Measurements from ENCODE around the gene RASSF8. TPM values are rescaled to one million over a fixed set of nuclear protein-coding genes. Genes with fewer than 3 reads are reported as not detected.

Gene RASSF8
- total and polyA plus RNA-seq, 2 donors (not counting 3 experiments of a cell fraction or from before 2014, with no cell fraction given) = 11.1 to 59.3 TPM

DNA sequence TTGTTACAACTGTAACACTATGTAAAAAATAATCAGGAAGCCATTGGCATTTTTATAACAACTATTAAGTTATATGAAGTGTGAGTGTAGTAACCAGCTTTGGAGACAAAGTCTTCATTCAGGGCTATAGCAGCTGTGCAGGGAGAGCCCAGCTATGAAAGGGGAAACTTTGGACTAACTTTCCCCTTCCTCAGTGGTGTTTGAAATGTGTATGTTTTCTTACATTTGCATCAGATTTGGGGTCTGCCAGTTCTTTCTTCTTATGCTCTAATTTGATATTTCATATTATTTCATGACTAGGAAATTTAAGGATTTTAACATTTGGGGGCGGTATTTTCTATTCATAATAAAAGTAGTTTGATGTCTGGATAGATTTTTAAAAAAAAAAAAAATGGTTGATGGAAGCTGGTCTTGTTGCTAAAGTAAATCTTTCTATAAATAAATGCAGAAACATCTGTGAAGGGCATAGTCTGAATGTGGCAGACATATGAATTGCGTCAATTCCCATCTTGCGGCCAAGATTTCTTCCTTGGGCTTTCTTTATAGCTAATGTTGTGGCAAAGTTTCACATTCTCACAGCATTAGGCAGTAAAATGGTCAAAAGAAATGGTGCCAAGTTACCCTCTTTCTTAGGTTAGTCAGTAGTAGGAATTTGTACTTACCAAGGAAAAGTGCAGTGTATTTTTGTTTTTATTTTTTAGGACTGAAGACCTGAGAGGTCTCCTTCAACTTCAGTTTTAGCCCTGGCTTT lies 35.6 kb downstream of the RASSF8 start:
- CTCF ChIA-PET = interaction anchor here (1.0 to 1.2 kb wide), 4 partner anchors 12 to 35 kb away, joined by 3 to 4 read pairs (median 4); no protein-coding TSS in a partner anchor
- H3K36me3 ChIP-seq (ENCODE audit: control insufficient read depth in 2 of 2, extremely low read depth in 1 of 2, insufficient read depth in 2 of 2, low read length in 2 of 2) = no peaks in the 10 kb centered on the region

DNA sequence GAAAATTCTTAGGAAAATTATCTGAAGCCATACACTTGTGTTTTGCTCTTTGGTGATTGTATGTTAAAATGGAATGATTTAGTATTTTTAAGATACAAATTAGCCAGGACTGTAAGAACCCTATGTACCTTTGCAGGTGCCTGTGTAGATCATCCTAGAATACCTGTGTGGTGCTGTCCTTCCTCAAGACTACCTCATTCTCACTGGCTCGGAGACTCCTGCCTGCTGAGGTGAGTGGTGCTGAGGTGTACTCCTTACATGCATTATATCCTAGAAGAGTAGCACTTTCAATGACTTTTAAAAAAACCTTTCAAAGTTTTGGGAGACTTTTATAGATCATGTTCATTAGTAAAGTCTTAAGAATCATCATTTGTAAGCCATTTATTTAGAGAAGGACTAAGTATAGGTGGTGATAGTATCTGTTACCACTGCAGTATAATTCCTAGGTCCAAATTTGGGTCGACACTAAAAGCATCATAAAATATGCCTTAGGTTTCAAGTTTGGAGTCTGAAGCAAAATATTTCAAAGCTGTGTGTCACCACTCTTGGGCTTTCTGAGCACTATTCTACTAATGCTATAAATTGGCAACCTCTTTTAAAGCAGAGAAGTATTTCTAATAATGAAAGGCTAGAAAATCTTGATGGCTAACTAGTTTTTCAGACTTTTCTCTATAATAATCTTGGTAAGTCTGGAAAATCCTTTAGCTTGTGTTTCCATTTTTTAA lies 36.6 kb downstream of the RASSF8 start:
- Histone ChIP-seq H3K27me3 (ENCODE audit: control insufficient read depth in 2 of 2, insufficient read depth in 2 of 2, low read length in 2 of 2) (no peaks in the 10 kb centered on the region), H3K4me3 (replicated peaks in 1 of 3; ENCODE audit: insufficient read depth in 1 of 3, low read depth in 1 of 3, low read length in 3 of 3) (no peak overlapping the region), H3K9me1 (replicated peaks; ENCODE audit: control insufficient read depth, extremely low read depth, insufficient read depth, low read length) (no peaks in the 10 kb centered on the region), H3K9ac (replicated peaks; ENCODE audit: extremely low read depth, insufficient read depth, low read length) (no peak overlapping the region), H4K20me1 (replicated peaks; ENCODE audit: control insufficient read depth, extremely low read depth, insufficient read depth, low read length) (no peaks in the 10 kb centered on the region), H3K79me2 (ENCODE audit: control insufficient read depth, insufficient read depth, low read length) (peaks cover 86% of the 10 kb centered on the region), H3K36me3 (ENCODE audit: control insufficient read depth in 2 of 2, extremely low read depth in 1 of 2, insufficient read depth in 2 of 2, low read length in 2 of 2) (no peaks in the 10 kb centered on the region), H3K27ac (ENCODE audit: insufficient read depth, low read depth, low read length) (no peak overlapping the region), H2AFZ (ENCODE audit: low read depth, low read length) (no peak overlapping the region), H3K4me2 (ENCODE audit: insufficient read depth, low read length) (no peak overlapping the region), H3K9me3 (replicated peaks; ENCODE audit: control insufficient read depth, insufficient read depth, low read length) (no peaks in the 10 kb centered on the region), H3K4me1 (ENCODE audit: control insufficient read depth, extremely low read depth, insufficient read depth, low read length) (peaks cover 31% of the 10 kb centered on the region)
- TF ChIP-seq, protein P1, sequence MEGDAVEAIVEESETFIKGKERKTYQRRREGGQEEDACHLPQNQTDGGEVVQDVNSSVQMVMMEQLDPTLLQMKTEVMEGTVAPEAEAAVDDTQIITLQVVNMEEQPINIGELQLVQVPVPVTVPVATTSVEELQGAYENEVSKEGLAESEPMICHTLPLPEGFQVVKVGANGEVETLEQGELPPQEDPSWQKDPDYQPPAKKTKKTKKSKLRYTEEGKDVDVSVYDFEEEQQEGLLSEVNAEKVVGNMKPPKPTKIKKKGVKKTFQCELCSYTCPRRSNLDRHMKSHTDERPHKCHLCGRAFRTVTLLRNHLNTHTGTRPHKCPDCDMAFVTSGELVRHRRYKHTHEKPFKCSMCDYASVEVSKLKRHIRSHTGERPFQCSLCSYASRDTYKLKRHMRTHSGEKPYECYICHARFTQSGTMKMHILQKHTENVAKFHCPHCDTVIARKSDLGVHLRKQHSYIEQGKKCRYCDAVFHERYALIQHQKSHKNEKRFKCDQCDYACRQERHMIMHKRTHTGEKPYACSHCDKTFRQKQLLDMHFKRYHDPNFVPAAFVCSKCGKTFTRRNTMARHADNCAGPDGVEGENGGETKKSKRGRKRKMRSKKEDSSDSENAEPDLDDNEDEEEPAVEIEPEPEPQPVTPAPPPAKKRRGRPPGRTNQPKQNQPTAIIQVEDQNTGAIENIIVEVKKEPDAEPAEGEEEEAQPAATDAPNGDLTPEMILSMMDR (IDR thresholded peaks at IDR 0.05; ENCODE audit: extremely low read depth in 1 of 2, insufficient read depth in 1 of 2, low read depth in 1 of 2, low read length in 2 of 2) = no peak
- TF ChIP-seq POLR2A (IDR thresholded peaks at IDR 0.05; ENCODE audit: low read depth, low read length) (no peak), POLR2AphosphoS5 (IDR thresholded peaks at IDR 0.05; ENCODE audit: insufficient read depth, low read depth, low read length) (no peak), JUN (IDR thresholded peaks at IDR 0.05; ENCODE audit: borderline replicate concordance, insufficient read depth, insufficient read length, low read depth) (no peak), EZH2 (IDR thresholded peaks at IDR 0.05; ENCODE audit: borderline replicate concordance, low read depth, low read length, severe bottlenecking) (no peak), MYC (IDR thresholded peaks at IDR 0.05; ENCODE audit: low read depth, low read length) (no peak), FOS (IDR thresholded peaks at IDR 0.05; ENCODE audit: borderline replicate concordance, insufficient read depth, low read length) (no peak), GATA2 (IDR thresholded peaks at IDR 0.05; ENCODE audit: insufficient read depth, insufficient read length, low read depth, low read length) (no peak)
- TF ChIP-seq, protein P2, sequence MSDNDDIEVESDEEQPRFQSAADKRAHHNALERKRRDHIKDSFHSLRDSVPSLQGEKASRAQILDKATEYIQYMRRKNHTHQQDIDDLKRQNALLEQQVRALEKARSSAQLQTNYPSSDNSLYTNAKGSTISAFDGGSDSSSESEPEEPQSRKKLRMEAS (IDR thresholded peaks at IDR 0.05; ENCODE audit: insufficient read depth, insufficient read length) = no peak
- dilution Hi-C loops (cut with MboI; ENCODE audit: extremely low pct_ligation_motif_present, low sequenced_read_pairs) = no loop called here
- POLR2A ChIA-PET = no interaction called here
- CTCF ChIA-PET = interaction anchor here (1.0 to 1.5 kb wide), 2 partner anchors 16 to 33 kb away, joined by 3 read pairs; no protein-coding TSS in a partner anchor
- BruUV-seq (replicated peaks) = no TSS peak
- DNase-seq (ENCODE audit: low read depth, low spot score) (no peak), FAIRE-seq (no peak)
- intact Hi-C loops (cut with micrococcal nuclease) = no loop called here

More for the DNA sequence above, 35.6 kb downstream of the RASSF8 start:
- no peak overlapping the region for H3K9ac ChIP-seq (replicated peaks; ENCODE audit: extremely low read depth, insufficient read depth, low read length)
- H3K9me3 ChIP-seq (replicated peaks; ENCODE audit: control insufficient read depth, insufficient read depth, low read length) = no peaks in the 10 kb centered on the region
- no peaks in the 10 kb centered on the region for H3K9me1 ChIP-seq (replicated peaks; ENCODE audit: control insufficient read depth, extremely low read depth, insufficient read depth, low read length)
- H2AFZ ChIP-seq (ENCODE audit: low read depth, low read length) = no peak overlapping the region
- TF ChIP-seq JUN (IDR thresholded peaks at IDR 0.05; ENCODE audit: borderline replicate concordance, insufficient read depth, insufficient read length, low read depth) = no peak
- intact Hi-C loops (cut with micrococcal nuclease) (no loop called here), dilution Hi-C loops (cut with MboI; ENCODE audit: extremely low pct_ligation_motif_present, low sequenced_read_pairs) (no loop called here)
- no peak overlapping the region for H3K4me2 ChIP-seq (ENCODE audit: insufficient read depth, low read length)
- POLR2A ChIA-PET = no interaction called here
- no peak for DNase-seq (ENCODE audit: low read depth, low spot score)
- H3K27ac ChIP-seq (ENCODE audit: insufficient read depth, low read depth, low read length) = no peak overlapping the region
- H3K79me2 ChIP-seq (ENCODE audit: control insufficient read depth, insufficient read depth, low read length) = peaks cover 88% of the 10 kb centered on the region
- no TSS peak for BruUV-seq (replicated peaks)
- no peaks in the 10 kb centered on the region for H3K27me3 ChIP-seq (ENCODE audit: control insufficient read depth in 2 of 2, insufficient read depth in 2 of 2, low read length in 2 of 2)
- peaks cover 30% of the 10 kb centered on the region for H3K4me1 ChIP-seq (ENCODE audit: control insufficient read depth, extremely low read depth, insufficient read depth, low read length)
- no peak overlapping the region for H3K4me3 ChIP-seq (replicated peaks in 1 of 3; ENCODE audit: insufficient read depth in 1 of 3, low read depth in 1 of 3, low read length in 3 of 3)
- H4K20me1 ChIP-seq (replicated peaks; ENCODE audit: control insufficient read depth, extremely low read depth, insufficient read depth, low read length) = no peaks in the 10 kb centered on the region
- no peak for FAIRE-seq

Measured in endothelial cell of umbilical vein (primary cell).